WERI-Rb-1 (cell line): ENCODE measurements around the gene WDR27.

Experiments used
- DNase-seq: peaks from one replicate; pipeline ENCODE4 v3.0.0-alpha.2; 2020
- H3K27ac ChIP-seq: fragments of 250-450 bp; sonication (Bioruptor Pico); 2 replicates; pipeline ENCODE4 v1.5.1; 2020; ENCODE audit warnings: mild to moderate bottlenecking, moderate library complexity
- H3K27me3 ChIP-seq: fragments of 250-450 bp; sonication (Bioruptor Pico); 2 replicates; pipeline ENCODE4 v1.5.1; 2021; ENCODE audit warnings: mild to moderate bottlenecking, low read depth, moderate library complexity; ENCODE audit not compliant: insufficient read depth, severe bottlenecking
- H3K36me3 ChIP-seq: fragments of 250-450 bp; sonication (Bioruptor Pico); 2 replicates; pipeline ENCODE4 v1.5.1; 2020; ENCODE audit warnings: mild to moderate bottlenecking, moderate library complexity
- H3K4me3 ChIP-seq: 2 replicates; pipeline ENCODE4 v1.5.1; 2011; ENCODE audit warnings: low read depth, mild to moderate bottlenecking, control low read depth, low read length
- H3K9me3 ChIP-seq: fragments of 250-450 bp; sonication (Bioruptor Pico); 2 replicates; pipeline ENCODE4 v1.5.1; 2021; ENCODE audit warnings: mild to moderate bottlenecking, moderate library complexity; ENCODE audit not compliant: severe bottlenecking
- TF ChIP-seq, protein P1 (sequence below): IDR thresholded peaks from 2 replicates; pipeline ENCODE4 v1.5.1; 2011; ENCODE audit warnings: low read depth, mild to moderate bottlenecking, control low read depth, inconsistent platforms, low read length

WDR27 gene

DNA sequence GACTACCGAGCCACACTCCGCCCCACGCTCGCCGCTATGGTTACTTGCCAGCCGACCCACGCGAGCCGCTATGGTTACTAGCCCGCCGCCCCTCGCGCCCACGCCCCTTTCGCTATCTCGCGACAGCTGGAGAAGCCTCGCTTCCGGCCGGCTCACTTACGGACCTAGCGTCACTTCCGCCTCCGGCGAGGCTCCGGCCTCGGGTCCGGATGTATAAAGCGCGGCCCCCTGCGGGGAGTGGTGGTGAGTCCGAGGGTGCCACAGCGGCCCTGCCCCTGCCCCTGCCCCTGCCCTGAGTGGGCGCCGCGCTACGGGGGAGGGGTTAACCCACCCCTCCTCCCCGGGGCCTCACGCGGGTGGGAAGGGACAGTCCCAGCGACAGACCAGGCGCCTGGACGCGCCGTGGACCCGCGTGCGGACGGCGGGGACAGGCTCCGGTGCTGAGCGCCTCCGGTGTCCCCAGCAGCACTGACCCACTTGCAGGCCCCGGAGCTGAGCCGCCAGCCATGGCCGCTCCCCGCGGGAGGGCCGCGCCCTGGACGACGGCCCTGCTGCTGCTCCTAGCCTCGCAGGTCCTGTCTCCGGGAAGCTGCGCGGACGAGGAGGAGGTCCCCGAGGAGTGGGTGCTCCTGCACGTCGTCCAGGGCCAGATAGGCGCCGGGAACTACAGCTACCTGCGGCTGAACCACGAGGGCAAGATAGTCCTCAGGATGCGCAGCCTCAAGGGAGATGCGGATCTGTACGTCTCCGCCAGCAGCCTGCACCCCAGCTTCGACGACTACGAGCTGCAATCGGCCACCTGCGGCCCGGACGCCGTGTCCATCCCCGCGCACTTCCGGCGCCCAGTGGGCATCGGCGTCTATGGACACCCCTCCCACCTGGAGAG, at the start of gene WDR27, which contains the start of gene C6orf120:
TSS of gene WDR27 (minus strand) at position 76 of the 886 bp plus-strand sequence. CDS start 13,024 bp downstream, outside the sequence.
TSS of gene C6orf120 (plus strand) at position 173 of the 886 bp plus-strand sequence. CDS start at position 507, 334 bp downstream.
- Histone ChIP-seq H3K27ac (peak within 1 kb of the TSS; percentile 92), H3K4me3 (peak within 1 kb of the TSS; percentile 99), H3K9me3 (no peaks in the 10 kb centered on the region), H3K27me3 (no peaks in the 10 kb centered on the region), H3K36me3 (peaks cover 47% of the 10 kb centered on the region)
- peak; percentile 97 for DNase-seq
- TF ChIP-seq, protein P1, sequence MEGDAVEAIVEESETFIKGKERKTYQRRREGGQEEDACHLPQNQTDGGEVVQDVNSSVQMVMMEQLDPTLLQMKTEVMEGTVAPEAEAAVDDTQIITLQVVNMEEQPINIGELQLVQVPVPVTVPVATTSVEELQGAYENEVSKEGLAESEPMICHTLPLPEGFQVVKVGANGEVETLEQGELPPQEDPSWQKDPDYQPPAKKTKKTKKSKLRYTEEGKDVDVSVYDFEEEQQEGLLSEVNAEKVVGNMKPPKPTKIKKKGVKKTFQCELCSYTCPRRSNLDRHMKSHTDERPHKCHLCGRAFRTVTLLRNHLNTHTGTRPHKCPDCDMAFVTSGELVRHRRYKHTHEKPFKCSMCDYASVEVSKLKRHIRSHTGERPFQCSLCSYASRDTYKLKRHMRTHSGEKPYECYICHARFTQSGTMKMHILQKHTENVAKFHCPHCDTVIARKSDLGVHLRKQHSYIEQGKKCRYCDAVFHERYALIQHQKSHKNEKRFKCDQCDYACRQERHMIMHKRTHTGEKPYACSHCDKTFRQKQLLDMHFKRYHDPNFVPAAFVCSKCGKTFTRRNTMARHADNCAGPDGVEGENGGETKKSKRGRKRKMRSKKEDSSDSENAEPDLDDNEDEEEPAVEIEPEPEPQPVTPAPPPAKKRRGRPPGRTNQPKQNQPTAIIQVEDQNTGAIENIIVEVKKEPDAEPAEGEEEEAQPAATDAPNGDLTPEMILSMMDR, result no peak

DNA sequence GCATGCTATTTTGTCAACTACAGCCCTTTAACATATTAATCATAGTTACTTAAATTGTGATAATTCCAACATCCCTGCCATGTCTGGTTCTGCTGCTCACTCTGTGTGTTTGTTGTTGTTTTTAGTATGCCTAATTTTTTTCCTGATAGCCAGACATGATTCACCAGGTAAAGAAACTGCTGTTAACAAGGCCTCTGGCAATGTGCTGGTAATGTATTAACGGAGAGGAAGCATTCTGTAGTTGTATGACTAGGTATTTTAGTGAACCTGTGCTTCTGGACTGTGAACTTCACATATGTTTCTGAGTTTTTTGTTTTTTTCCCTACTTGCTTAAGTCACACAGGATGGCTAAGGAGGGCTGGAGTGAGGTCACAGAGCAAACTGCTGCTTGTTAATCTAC, 44.7 kb upstream of the WDR27 start:
- DNase-seq, result no peak
- Histone ChIP-seq H3K27me3 (no peaks in the 10 kb centered on the region), H3K4me3 (no peak overlapping the region), H3K36me3 (no peaks in the 10 kb centered on the region), H3K27ac (no peak overlapping the region), H3K9me3 (no peaks in the 10 kb centered on the region)
- TF ChIP-seq, protein P1, result no peak

DNA sequence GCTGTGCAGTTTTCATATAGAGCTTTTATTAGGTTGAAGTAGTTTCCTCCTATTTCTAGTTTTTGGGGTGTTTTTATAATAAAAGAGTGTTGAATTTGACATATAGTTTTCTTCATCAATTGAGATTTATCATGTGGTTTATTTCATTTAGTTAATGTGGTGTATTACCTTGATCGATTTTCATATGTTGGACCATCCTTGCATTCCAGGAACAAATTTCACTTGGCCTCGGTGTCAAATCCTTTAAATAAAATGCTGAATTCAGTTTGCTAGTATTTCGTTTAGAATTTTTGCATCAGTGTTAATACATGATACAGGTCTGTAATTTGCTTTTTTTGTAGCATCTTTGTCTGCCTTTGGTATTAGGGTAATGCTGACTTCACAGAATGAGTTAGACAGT, 43.6 kb upstream of the WDR27 start:
- H3K4me3 ChIP-seq, result no peak overlapping the region
- no peaks in the 10 kb centered on the region for H3K36me3 ChIP-seq
- no peaks in the 10 kb centered on the region for H3K27me3 ChIP-seq
- TF ChIP-seq, protein P1, result no peak
- H3K27ac ChIP-seq, result no peak overlapping the region
- H3K9me3 ChIP-seq, result no peaks in the 10 kb centered on the region
- DNase-seq, result no peak

DNA sequence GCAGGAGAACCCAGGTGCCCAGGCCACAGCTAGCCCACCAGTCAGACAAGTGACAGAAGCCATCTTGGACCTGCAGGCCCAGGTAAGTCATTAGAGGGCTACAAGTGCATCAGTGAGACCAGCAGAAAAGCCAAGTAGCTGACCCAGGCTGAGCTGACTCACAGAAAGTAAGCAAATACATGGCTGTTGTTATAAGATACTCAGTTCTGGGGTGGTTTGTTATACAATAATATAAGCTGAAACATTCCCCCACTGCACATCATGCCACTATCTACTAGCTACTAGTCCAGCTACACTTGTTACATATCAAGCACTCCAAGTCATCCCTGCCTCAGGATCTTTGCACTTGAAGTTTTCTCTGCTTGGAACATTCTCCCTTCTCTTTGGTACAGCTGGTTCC, 39.5 kb upstream of the WDR27 start:
- DNase-seq, result no peak
- H3K4me3 ChIP-seq, result no peak overlapping the region
- no peaks in the 10 kb centered on the region for H3K27me3 ChIP-seq
- no peak overlapping the region for H3K27ac ChIP-seq
- no peaks in the 10 kb centered on the region for H3K36me3 ChIP-seq
- TF ChIP-seq, protein P1, result no peak
- no peaks in the 10 kb centered on the region for H3K9me3 ChIP-seq

DNA sequence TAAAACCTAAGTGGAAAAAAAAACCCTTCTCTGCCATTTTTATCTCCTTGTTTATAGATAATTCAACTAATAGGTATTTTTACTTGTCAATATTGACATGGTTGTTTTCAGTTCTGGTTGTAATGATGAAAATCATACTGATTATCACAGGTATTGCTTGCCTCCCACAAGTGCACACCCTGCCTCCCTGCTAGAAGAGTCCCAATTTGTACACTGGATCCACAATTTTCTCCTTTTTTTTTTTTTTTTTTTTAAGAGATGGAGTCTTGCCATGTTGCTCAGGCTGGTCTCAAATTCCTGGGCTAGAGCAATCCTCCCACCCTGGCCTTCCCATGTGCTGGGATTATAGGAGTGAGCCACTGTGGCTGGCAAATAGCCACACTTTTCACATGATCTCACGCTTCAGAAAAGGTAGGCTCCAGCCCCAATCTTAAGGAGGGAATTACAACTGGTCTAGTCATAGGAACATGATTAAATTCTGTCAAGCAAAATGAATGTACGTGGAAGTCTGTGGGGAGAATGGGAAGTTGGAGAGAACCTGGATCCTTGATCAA, 37.2 kb upstream of the WDR27 start:
- no peaks in the 10 kb centered on the region for H3K9me3 ChIP-seq
- no peak overlapping the region for H3K4me3 ChIP-seq
- no peaks in the 10 kb centered on the region for H3K27me3 ChIP-seq
- H3K27ac ChIP-seq, result no peak overlapping the region
- TF ChIP-seq, protein P1, result no peak
- DNase-seq, result no peak
- H3K36me3 ChIP-seq, result no peaks in the 10 kb centered on the region
